ENCODE results near the gene NPVF. TPM values are rescaled to one million over a fixed set of nuclear protein-coding genes. Genes with fewer than 3 reads are reported as not detected.

NPVF gene
- total RNA-seq, 4 donors from 2014 or later: not detected

- TF ChIP-seq CTCF (IDR thresholded peaks at IDR 0.05) (no peak), POLR2A (IDR thresholded peaks at IDR 0.05) (no peak)
- no peak overlapping the region for H3K4me3 ChIP-seq (ENCODE audit: low read depth, poor library complexity, severe bottlenecking)
- intact Hi-C loops (cut with DNase I; ENCODE audit: low total_unique reads): no loop called here
- 41 to 43% methylated on average over 10 of the region's 10 CpGs for WGBS, 2 donors
- DNase-seq (ENCODE audit: low spot score in 2 of 2): peak; percentile 69 to 87
Observed at GRCh38 chr7:25240340-25240739, 12.1 kb upstream of the NPVF start.

GRCh38 chr7:25239888-25240287 lies 11.6 kb upstream of the NPVF start:
- 65 to 75% methylated on average over 3 of the region's 3 CpGs for whole genome bisulfite sequencing, 2 donors

GRCh38 chr7:25238066-25238725 lies 9.9 kb upstream of the NPVF start:
- intact Hi-C loops (cut with DNase I; ENCODE audit: low total_unique reads): no loop called here
- DNase-seq (ENCODE audit: low spot score in 2 of 2): no peak
- TF ChIP-seq CTCF (IDR thresholded peaks at IDR 0.05) (no peak), POLR2A (IDR thresholded peaks at IDR 0.05) (no peak)

More at GRCh38 chr7:25239888-25240287, 11.6 kb upstream of the NPVF start:
- H3K4me3 ChIP-seq (ENCODE audit: low read depth, poor library complexity, severe bottlenecking): no peak overlapping the region
- no peak for DNase-seq (ENCODE audit: low spot score in 2 of 2)
- intact Hi-C loops (cut with DNase I; ENCODE audit: low total_unique reads): no loop called here
- no peak for TF ChIP-seq POLR2A (IDR thresholded peaks at IDR 0.05)
- no peak for TF ChIP-seq CTCF (IDR thresholded peaks at IDR 0.05)

GRCh38 chr7:25235471-25235870 lies 7.2 kb upstream of the NPVF start:
- H3K4me3 ChIP-seq (ENCODE audit: low read depth, poor library complexity, severe bottlenecking): no peak overlapping the region
- WGBS, 2 donors: 84 to 93% methylated on average over 3 of the region's 3 CpGs
- no peak for DNase-seq (ENCODE audit: low spot score in 2 of 2)
- TF ChIP-seq POLR2A (IDR thresholded peaks at IDR 0.05): no peak
- no peak for TF ChIP-seq CTCF (IDR thresholded peaks at IDR 0.05)
- intact Hi-C loops (cut with DNase I; ENCODE audit: low total_unique reads): no loop called here

More at GRCh38 chr7:25238066-25238725, 9.9 kb upstream of the NPVF start:
- no peak overlapping the region for H3K4me3 ChIP-seq (ENCODE audit: low read depth, poor library complexity, severe bottlenecking)
- WGBS, 2 donors: 66 to 70% methylated on average over 2 of the region's 2 CpGs

- TF ChIP-seq CTCF (IDR thresholded peaks at IDR 0.05) (no peak), POLR2A (IDR thresholded peaks at IDR 0.05) (no peak)
- 50 to 75% methylated on average over 4 of the region's 4 CpGs for WGBS, 2 donors
- intact Hi-C loops (cut with DNase I; ENCODE audit: low total_unique reads): no loop called here
- no peak for DNase-seq (ENCODE audit: low spot score in 2 of 2)
- no peak overlapping the region for H3K4me3 ChIP-seq (ENCODE audit: low read depth, poor library complexity, severe bottlenecking)
Observed at GRCh38 chr7:25234336-25234735, 6.0 kb upstream of the NPVF start.

- TF ChIP-seq CTCF (IDR thresholded peaks at IDR 0.05): no peak
- no peak for TF ChIP-seq POLR2A (IDR thresholded peaks at IDR 0.05)
- WGBS, 2 donors: 67 to 74% methylated on average over 3 of the region's 3 CpGs
- intact Hi-C loops (cut with DNase I; ENCODE audit: low total_unique reads): no loop called here
- no peak overlapping the region for H3K4me3 ChIP-seq (ENCODE audit: low read depth, poor library complexity, severe bottlenecking)
- no peak for DNase-seq (ENCODE audit: low spot score in 2 of 2)
Observed at GRCh38 chr7:25223206-25223605, 5.1 kb downstream of the NPVF start.
